ENCODE results near the gene TMEM97.
"Not testable (repeated sequence)": the region's sequence is repeated elsewhere in the genome, so short reads cannot be mapped to it uniquely, and the experiment has no call there.

TMEM97 gene

DNA sequence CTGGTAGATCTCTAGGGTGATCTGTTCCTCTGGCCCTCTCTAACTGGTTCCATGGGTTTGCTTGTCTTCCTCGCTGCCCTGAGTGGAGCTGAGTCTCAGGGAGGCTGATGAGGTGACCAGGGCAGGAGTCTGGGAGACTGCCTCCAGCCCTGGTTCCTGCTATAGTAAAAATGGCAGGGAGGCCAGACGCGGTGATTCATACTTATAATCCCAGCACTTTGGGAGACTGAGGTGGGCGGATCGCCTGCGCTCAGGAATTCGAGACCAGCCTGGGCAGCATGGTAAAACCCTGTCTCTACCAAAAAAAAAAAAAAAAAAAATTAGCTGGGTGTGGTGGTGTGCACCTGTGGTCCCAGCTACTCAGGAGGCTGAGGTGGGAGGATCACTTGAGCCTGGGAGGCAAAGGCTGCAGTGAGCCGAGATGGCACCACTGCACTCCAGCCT is 19.8 kb downstream of the TMEM97 start:
- DNase-seq, result not testable (repeated sequence)

DNA sequence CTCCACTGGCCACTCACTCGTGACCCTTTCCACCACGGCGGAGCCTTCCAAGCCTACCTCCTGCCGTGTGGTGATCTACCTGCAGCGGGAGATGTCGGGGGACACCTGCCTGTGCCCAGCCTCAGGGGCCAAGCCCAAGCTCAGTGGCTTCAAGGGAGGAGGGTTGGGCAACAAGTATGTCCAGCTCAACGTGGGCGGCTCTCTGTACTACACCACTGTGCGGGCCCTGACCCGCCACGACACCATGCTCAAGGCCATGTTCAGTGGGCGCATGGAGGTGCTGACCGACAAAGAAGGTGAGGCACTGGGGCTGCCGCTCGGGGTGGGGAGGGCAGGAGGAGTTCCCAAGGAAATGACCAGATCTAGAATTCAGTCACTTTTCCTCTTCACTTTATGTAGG is 20.4 kb downstream of the TMEM97 start:
- DNase-seq, result no peak

DNA sequence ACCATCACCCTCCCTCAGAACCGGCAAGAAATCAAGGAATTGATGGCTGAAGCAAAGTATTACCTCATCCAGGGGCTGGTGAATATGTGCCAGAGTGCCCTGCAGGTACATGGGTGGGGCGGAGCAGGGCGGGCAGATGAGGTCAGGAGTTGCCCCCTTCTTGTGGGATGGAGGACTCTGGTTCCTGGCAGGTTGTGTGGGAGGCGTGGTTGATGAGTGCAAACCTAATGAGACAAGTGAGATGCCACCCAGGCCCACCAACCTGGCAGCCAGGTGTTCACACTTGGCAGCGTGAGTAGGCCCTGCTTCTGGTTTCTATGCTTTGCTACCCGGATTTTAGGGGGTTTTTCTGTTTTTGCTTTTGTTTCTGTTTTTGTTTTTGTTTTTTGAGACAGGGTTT is 21.4 kb downstream of the TMEM97 start:
- DNase-seq, result no peak

DNA sequence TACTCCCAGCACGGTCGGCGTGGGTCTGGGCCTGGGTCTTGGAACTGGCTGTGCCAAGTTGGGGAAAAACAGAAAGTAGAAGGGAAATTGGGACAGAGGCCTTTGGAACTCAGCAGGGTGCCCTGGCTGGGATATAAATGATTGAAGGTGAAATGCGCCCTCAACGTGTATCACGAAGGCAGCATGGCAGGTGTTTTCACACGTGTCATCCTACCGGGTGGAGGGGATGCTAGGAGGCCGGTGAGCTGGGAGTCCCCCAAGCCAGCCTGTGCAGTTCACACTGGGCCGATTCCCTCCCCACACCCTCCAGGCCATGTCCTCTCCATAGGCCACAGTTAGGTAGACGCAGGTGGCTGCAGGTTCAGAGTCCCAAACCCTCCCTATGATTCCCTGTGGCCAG is 22.5 kb downstream of the TMEM97 start:
- no peak for DNase-seq

DNA sequence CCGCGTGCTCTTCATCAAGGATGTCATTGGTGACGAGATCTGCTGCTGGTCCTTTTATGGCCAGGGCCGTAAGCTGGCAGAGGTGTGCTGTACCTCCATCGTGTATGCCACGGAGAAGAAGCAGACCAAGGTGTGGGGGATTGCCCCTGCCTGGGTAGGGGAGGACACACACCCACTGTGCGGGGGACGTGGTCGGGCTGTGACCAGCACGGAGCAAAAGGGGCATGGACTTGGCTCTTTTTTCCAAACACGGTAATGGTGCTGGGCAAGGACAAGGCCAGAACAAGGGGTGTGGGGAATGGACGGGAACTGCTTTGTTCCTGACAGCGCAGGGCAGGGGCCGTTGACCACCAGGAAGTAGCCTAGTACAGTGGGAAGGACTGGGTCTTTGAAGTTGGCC is 23.3 kb downstream of the TMEM97 start:
- no peak for DNase-seq

- DNase-seq, result no peak
These were observed 24.5 kb downstream of the TMEM97 start for GRCh38 chr17:28343491-28343932.

DNA sequence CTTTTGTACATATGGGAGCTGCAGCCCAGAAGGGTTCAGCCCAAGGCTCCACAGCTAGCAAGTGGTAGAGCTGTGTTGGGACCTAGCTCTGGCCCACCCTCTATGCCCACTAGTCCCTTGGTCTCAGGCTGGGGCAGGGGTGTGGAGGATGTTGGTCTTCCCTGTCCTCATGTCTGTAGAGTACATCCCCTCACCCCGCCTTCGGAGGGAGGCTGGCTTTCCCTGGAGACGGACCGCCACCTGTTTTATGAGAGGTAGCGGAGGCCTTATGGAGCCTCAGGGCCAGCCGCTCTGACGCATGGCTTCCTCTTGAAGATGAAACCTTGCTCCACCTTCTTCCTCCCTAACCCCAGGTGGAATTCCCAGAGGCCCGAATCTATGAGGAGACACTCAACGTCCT is 25.0 kb downstream of the TMEM97 start:
- peak in 1 of 2 experiments; percentile 44 for DNase-seq

DNA sequence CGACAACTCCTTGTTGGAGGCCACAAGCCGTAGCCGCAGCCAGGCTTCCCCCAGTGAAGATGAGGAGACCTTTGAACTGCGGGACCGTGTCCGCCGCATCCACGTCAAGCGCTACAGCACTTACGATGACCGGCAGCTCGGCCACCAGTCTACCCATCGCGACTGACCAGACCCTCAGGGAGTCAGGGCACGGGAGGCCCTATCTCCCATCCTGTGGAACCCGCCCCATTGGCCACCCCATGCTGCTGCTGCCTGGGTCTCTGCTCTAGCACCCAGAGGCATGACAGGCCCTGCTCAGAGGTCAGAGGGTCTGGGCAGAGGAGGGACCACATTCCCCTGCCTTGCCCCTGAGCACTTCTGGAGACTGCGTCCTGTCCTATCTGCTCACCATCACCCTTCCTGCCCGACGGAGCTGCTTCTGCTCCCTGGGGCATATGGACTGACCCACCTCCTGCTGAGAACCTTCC is 25.5 kb downstream of the TMEM97 start:
- DNase-seq, result no peak

DNA sequence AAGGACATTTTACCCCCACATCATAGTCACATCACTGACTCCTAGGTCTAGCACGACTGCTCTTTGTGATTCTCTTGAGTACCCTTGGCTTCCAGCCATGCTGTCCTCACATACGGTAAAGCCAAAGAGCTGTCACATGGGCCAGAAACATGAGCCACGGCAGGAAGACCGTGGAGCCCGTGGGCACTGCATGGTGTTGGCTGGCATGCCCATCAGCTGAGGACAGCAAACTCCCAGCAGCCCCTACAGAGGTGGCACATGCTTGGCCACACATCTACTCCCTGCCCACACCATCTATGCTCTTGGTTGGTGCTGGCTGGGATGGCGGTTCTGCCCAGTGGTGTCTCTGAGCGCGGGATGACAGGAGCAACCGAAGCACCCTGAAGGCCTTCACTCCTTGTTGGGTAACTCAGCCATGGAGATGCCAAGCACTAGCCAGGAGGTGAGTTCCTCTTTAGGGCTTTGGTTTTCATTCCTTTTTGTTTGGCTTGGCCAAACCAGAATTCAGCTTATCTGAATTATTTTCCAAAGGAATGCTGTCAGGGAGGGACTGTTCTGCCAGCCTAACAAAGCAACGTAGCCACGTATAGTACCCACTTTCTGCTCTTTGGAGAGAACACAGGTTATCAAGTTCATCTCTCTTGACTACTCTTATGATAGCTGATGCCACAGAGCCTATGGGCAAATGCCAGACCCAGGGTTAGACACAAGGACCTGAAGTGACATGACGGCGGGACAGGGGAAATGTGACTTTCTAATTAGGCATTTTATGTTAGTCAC is 26.6 kb downstream of the TMEM97 start:
- peak in 1 of 2 experiments; percentile 13 for DNase-seq

DNA sequence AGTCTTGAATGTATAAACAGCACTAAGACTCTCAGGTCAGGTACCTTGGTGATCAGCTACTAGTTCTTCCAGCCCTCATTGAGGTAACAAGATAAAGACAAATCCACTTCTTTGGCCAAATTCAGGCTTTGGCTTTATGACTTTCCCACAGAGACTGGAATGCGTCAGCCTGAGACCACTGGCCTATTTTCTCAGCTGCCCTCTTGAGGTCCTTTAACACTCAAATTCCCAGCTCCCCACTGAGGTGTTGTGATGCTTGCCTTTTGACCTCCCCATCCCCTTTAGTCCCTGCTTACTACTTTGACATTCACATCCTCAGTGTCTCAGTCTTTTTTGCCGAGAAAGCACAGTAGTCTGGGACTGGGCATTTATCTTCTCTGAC is 27.2 kb downstream of the TMEM97 start:
- no peak for DNase-seq

DNA sequence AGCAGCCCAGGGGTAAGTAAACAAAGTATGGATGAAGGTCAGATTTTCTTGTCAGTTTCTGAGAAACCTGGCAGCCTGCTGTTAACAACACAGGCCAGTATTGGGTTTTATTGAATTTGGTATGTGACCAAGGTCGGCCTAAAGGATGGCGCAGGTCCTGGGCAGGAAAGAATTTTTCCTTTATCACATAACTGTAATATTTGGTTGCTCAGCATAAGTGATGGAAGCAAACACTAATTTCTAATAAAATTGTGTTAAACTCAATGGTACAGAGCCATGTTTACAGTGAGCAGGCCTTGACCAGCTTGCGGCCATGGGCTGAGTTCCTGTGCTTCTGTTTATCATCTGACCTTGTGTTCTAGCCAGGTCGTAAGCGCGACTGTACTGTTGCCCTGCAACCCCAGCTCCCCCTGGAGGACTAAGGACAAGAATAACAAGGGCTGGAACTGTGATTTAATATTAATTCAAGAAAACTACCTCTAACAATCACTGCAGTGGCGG is 27.8 kb downstream of the TMEM97 start:
- no peak for DNase-seq

DNA sequence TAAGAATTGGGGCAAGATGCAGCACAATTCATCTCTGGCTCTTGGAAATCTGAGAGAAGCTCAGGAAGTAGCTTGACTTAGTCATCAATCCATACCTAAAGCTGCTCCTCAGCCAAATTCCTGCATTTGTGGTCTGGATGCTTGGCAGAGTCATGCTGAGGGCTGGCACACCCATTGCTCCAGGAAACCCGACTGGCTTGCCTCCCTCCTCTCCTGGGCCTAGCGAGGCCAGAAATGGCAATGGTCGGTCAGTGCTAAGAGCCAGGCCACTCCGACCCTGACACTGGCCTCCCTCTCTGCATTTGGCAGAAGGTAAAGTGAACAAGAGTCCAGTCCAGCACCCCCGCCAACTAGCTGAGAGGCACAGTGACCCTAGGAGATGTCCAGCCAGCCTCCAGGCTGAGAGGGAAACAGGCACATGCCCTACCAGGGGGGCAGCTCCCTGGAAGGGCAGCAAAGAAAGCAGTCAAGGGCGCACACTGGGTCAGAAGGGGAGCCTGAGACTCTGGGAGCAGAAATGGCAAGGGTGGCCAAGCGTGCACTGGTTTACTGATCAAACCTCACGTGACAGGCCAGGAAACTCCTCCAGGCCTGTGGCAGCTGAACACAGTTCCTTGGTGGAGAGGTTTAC is 28.4 kb downstream of the TMEM97 start:
- no peak for DNase-seq

DNA sequence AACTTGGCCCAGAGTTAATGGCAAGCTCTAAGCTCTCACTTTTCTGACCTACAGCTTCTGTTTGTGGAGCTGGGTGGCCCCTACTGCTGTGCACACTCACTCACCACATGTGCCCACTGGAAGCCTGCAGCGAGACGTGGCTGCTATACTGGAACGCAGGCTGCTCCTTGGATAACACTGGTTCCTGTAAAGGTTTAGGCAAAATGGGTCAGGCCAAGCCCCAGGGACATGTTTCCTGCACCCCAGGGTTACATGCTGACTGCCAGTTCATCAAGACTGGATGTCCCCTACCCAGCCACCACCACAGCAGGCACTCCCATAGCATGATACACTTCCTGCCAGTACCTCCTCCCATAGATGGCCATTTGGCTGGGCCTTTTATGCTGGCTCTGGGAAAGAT is 30.0 kb downstream of the TMEM97 start:
- no peak for DNase-seq

GRCh38 chr17:28350271-28350670 is 31.3 kb downstream of the TMEM97 start:
- no peak for DNase-seq

GRCh38 chr17:28357061-28357900 is 38.3 kb downstream of the TMEM97 start, which contains the start of gene POLDIP2:
TSS of gene POLDIP2 (minus strand) at chr17:28357527. CDS start at chr17:28357448, 79 bp downstream.
- peak; percentile 78 to 93 for DNase-seq

GRCh38 chr17:28357901-28358197 is 38.8 kb downstream of the TMEM97 start:
- DNase-seq, result no peak

GRCh38 chr17:28363186-28363585 is 44.2 kb downstream of the TMEM97 start:
- DNase-seq, result no peak

DNA sequence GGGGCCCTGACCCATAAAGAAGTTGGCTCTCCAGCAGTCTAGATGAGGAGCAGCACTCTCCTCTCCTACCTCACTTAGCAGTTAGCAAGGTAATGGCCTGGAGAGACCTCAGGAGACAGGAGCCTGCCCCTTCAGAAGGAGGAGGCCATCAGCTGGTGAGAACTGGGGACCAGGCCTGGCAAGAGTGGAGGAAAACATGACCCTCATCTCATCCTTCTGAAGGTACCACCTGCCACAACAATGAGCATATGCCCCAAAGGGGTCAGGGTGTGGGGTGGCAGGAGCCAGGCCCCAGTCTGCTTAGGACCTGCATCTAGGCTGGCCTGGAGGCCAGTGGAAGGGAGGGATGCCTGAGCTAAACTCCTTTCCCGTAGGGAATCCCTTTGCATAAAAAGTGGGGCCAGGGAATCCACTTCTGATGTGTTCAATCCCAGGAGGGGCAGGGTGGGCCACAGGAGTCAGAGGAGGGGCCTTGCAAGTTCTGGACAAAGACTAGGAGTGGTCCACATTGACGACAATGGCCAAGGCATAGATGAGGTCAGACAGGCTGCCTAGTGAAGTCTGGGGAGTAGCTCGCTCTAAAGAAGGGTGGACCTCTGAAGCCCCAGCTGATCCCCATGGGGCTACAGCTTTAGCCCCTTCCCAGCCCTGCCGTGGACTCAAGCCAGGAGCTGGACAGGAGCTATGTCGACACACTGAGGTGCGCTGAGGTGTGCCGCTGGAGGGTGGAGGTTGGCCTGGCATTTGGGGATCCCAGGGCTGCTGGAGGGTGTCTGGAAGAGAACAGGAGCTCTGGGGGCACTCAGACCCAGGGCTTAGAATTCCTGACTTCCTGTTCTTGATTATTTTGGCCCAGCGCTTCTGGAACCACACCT is 45.0 kb downstream of the TMEM97 start:
- no peak for DNase-seq

DNA sequence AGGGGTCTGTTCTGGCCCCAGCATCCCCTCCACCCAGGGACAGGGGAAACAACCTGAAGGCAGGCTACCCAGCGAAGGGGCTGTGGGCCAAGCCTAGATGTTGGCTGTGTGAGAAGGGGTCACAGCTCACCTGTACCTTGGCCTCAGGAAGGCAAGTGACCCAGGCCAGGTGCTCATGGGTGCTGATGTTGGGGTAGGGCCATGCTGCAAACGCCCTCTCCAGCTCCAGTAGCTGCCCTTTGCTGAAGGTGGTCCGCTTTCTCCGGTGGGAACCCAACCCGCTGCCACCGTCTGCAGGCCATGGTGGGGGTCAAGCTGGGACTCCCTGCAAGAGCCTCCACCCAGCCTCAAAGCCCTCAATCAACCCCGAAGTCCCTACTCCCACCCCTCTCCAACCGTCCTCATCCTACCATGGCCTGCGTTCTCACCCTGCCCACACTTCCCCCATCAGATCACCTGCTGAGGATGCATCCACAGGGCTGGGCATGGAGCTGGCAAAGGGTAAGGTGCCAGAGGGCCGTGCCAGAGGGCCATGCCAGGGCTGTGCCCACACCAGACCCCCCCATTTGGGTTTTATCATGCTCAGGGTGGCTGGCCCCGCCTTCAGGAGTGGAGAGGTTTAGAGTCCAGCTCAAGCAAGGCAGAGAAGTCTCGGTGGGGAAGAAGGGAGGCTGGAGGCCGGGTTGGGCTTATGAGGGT is 45.8 kb downstream of the TMEM97 start, which contains the start of gene SEBOX:
SEBOX (minus strand) TSS at position 535 of the 699 bp plus-strand sequence; CDS start at position 487, 48 bp downstream.
- DNase-seq, result no peak

- DNase-seq, result no peak
These were observed 46.5 kb downstream of the TMEM97 start for GRCh38 chr17:28365487-28365886.

DNA sequence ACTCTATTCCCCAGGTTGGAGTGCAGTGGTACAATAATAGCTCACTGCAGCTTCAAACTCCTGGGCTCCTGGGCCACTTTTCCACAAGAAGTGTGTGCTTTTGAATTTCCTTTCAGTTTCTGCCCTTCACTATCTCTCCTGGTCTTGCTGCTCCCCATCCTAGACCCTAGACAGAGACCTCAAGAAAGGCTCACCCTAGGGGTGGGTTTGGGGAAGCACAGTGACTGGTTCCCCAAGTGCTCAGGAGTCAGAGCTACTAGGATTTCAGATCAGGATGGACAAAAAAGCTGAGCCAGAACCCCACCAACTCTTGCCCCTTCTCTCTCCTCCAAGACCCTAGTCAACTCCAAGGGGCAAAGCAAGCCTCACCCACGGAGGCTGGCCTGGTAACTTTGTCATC is 47.6 kb downstream of the TMEM97 start:
- no peak for DNase-seq
